ENCODE measurements around the gene PROCA1.

Gene PROCA1

GRCh38 chr17:28748852-28749515, 37.3 kb upstream of the PROCA1 start:
- no peaks in the 10 kb centered on the region for H3K27me3 Mint-ChIP-seq (ENCODE audit: low read depth)
- H3K9me3 Mint-ChIP-seq = no peaks in the 10 kb centered on the region

DNA sequence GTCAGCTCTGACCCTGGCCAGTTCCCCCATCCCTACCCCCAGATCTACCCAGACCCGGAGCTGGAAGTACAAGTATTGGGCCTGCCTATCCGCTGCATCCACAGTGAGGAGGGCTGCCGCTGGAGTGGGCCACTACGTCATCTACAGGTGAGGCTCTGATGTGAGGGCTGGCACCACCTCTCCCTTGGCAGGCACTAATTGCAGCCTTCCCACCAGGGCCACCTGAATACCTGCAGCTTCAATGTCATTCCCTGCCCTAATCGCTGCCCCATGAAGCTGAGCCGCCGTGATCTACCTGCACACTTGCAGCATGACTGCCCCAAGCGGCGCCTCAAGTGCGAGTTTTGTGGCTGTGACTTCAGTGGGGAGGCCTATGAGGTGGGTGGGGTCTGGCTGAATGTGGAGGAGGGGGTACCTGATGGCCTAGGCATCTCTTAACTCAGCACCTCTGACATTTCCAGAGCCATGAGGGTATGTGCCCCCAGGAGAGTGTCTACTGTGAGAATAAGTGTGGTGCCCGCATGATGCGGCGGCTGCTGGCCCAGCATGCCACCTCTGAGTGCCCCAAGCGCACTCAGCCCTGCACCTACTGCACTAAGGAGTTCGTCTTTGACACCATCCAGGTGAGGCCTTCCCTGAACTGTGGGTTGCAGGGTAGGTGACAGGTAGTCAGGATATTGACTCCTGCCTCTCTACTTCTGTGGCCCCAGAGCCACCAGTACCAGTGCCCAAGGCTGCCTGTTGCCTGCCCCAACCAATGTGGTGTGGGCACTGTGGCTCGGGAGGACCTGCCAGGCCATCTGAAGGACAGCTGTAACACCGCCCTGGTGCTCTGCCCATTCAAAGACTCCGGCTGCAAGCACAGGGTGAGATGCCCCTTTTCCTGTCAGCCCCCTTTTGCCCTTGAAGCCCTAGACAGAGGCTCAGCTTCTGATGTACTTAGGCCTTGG, 36.4 kb upstream of the PROCA1 start:
- TF ChIP-seq CTCF (IDR thresholded peaks at IDR 0.05; ENCODE audit: unreplicated experiment in 3 of 3) = no peak
- Mint-ChIP-seq H3K4me3 (peak overlapping the region; percentile 21 to 41 (median 32)), H3K27ac (peak overlapping the region; percentile 46 to 95 (median 86)), H3K27me3 (ENCODE audit: low read depth) (no peaks in the 10 kb centered on the region), H3K4me1 (peaks cover 34% of the 10 kb centered on the region), H3K36me3 (ENCODE audit: low read depth) (peaks cover 40% of the 10 kb centered on the region), H3K9me3 (no peaks in the 10 kb centered on the region)

More at GRCh38 chr17:28748852-28749515, 37.3 kb upstream of the PROCA1 start:
- peak overlapping the region; percentile 39 to 95 (median 86) for H3K27ac Mint-ChIP-seq
- H3K4me3 Mint-ChIP-seq = peak overlapping the region in 2 of 3 experiments; percentile 10 to 44
- H3K36me3 Mint-ChIP-seq (ENCODE audit: low read depth) = peaks cover 40% of the 10 kb centered on the region
- no peak for TF ChIP-seq CTCF (IDR thresholded peaks at IDR 0.05; ENCODE audit: unreplicated experiment in 3 of 3)
- H3K4me1 Mint-ChIP-seq = peaks cover 34% of the 10 kb centered on the region

DNA sequence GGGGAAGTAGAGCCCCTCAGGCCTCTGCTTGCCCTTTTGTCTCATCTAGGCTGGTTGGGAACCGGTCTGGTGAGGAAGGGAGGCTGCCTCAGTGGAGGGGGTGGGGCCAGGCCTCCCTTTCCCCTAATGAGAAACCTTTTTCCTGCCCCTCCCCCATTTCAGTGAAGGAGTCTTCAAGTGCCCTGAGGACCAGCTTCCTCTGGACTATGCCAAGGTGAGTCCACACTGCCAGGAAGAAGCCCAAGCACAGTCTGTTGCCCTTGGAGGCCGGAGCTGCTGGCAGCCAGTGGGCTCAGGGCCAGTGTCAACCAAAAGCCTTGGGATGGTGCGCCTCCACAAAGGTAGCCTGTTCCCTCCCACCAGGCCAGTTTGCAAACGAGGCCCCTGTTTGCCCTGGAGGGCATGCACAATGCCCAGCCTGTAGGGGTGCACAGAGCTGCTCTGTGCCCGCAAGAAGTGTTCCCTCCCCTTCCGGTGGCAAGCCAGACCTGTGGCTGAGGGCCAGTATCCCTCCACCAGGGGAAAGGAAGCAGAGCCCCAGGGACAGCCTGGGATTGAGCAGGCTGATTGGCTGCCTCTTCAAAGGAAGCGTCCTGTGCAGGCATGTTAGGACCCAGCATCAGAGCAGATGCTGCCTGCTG, 35.5 kb upstream of the PROCA1 start:
- H3K36me3 Mint-ChIP-seq (ENCODE audit: low read depth) = peaks cover 36% of the 10 kb centered on the region
- peak overlapping the region; percentile 97 to 99 (median 98) for H3K4me3 Mint-ChIP-seq
- H3K27me3 Mint-ChIP-seq (ENCODE audit: low read depth) = no peaks in the 10 kb centered on the region

DNA sequence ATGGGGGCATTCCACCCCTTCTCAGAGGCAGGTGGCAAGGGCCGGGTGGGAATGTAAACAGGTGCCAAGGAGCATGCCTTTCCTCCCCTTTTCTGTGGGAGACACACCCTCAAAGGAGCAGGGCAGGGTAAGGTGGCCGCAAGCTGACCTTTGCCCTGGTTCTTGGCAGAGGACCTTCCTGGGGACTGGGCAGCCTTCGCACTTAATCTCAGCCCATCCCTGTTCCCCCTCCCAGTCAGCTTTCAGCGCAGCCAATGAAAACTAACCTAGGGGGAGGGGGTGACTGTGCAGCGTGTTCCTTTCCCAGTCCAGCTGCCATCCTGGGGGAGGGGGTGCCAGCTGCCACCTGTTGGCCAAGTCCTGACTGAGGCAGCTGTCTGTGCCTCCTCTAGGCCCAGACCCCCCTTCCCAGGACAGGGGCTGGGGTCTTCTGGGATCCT, 34.9 kb upstream of the PROCA1 start:
- H3K9me3 Mint-ChIP-seq = no peaks in the 10 kb centered on the region
- peak overlapping the region; percentile 97 to 99 (median 98) for H3K4me3 Mint-ChIP-seq
- H3K36me3 Mint-ChIP-seq (ENCODE audit: low read depth) = peaks cover 33% of the 10 kb centered on the region
- TF ChIP-seq CTCF (IDR thresholded peaks at IDR 0.05; ENCODE audit: unreplicated experiment in 3 of 3) = no peak
- H3K27me3 Mint-ChIP-seq (ENCODE audit: low read depth) = no peaks in the 10 kb centered on the region
- H3K4me1 Mint-ChIP-seq = peaks cover 34% of the 10 kb centered on the region
- H3K27ac Mint-ChIP-seq = peak overlapping the region; percentile 95 to 100 (median 99)

More for the DNA sequence above, 35.5 kb upstream of the PROCA1 start:
- Mint-ChIP-seq H3K27ac (peak overlapping the region; percentile 95 to 100 (median 99)), H3K4me1 (peaks cover 34% of the 10 kb centered on the region), H3K9me3 (no peaks in the 10 kb centered on the region)
- no peak for TF ChIP-seq CTCF (IDR thresholded peaks at IDR 0.05; ENCODE audit: unreplicated experiment in 3 of 3)

DNA sequence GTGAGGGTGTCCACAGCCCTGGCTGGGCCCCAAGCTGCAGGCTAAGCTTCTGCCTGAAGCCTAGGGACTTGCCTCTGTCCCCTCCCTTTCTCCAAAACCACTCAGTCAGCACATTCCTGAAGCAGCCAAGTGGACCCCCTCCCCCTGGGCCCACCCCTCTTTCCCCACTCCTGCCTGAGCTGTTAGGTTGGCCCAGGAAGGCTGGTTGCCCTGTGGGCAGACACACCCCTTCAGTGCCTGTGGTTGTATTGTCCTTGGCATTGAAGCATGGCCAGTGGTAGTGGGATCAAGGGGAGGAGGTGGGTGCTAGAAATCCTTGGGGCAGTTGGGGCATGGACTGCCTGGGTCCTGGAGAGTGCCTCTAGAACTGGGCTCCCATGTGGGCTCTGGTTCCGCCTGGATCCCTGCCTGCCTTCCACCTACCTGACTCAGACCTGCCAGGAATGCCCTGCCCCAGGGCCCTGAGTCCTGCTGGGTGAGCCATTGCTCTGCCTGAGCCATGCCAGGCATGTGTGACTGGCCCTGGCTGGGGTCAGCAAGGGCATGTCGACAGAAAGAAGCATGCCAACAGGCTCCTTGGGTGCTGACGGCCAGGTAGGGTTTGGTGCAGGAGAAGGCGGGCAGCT, 34.2 kb upstream of the PROCA1 start:
- no peak for TF ChIP-seq CTCF (IDR thresholded peaks at IDR 0.05; ENCODE audit: unreplicated experiment in 3 of 3)
- Mint-ChIP-seq H3K4me3 (peak overlapping the region; percentile 97 to 99 (median 98)), H3K27me3 (ENCODE audit: low read depth) (no peaks in the 10 kb centered on the region), H3K9me3 (no peaks in the 10 kb centered on the region), H3K4me1 (peaks cover 34% of the 10 kb centered on the region), H3K36me3 (ENCODE audit: low read depth) (peaks cover 31% of the 10 kb centered on the region), H3K27ac (peak overlapping the region; percentile 95 to 100 (median 99))
